ENCODE data around the gene MIDN. TPM values are rescaled to one million over a fixed set of nuclear protein-coding genes. Genes with fewer than 3 reads are reported as not detected.

MIDN gene
- total RNA-seq, 1 donor from 2014 or later: 121 TPM

- no peak for DNase-seq (ENCODE audit: low spot score)
These were observed 32.5 kb downstream of the MIDN start for GRCh38 chr19:1280636-1281568.

GRCh38 chr19:1281569-1282287 lies 33.3 kb downstream of the MIDN start:
- DNase-seq (ENCODE audit: low spot score): no peak

GRCh38 chr19:1282588-1283206 lies 34.3 kb downstream of the MIDN start:
- no peak for DNase-seq (ENCODE audit: low spot score)

- DNase-seq (ENCODE audit: low spot score): no peak
These were observed 35.0 kb downstream of the MIDN start for GRCh38 chr19:1283207-1283916.

- DNase-seq (ENCODE audit: low spot score): no peak
These were observed 35.5 kb downstream of the MIDN start for GRCh38 chr19:1283917-1284292.

GRCh38 chr19:1284293-1284978 lies 36.1 kb downstream of the MIDN start:
- no peak for DNase-seq (ENCODE audit: low spot score)

- no peak for DNase-seq (ENCODE audit: low spot score)
These were observed 36.8 kb downstream of the MIDN start for GRCh38 chr19:1284979-1285736.

GRCh38 chr19:1285737-1286360 lies 37.5 kb downstream of the MIDN start, which contains the start of gene EFNA2:
TSS of gene EFNA2 (plus strand) at chr19:1285873. CDS start at chr19:1286169, 296 bp downstream.
- no peak for DNase-seq (ENCODE audit: low spot score)

- no peak for DNase-seq (ENCODE audit: low spot score)
These were observed 38.3 kb downstream of the MIDN start for GRCh38 chr19:1286487-1287353.

GRCh38 chr19:1287354-1288225 lies 39.2 kb downstream of the MIDN start:
- no peak for DNase-seq (ENCODE audit: low spot score)

- no peak for DNase-seq (ENCODE audit: low spot score)
These were observed 39.8 kb downstream of the MIDN start for GRCh38 chr19:1288226-1288612.

- no peak for DNase-seq (ENCODE audit: low spot score)
These were observed 40.7 kb downstream of the MIDN start for GRCh38 chr19:1288833-1289685.

GRCh38 chr19:1289686-1290025 lies 41.3 kb downstream of the MIDN start:
- no peak for DNase-seq (ENCODE audit: low spot score)

- no peak for DNase-seq (ENCODE audit: low spot score)
These were observed 41.9 kb downstream of the MIDN start for GRCh38 chr19:1290196-1290702.

- DNase-seq (ENCODE audit: low spot score): no peak
These were observed 42.6 kb downstream of the MIDN start for GRCh38 chr19:1290703-1291651.

Measured in ureter (tissue), 1 donor.